ENCODE results near the gene AGBL2. TPM values are rescaled to one million over a fixed set of nuclear protein-coding genes. Genes with fewer than 3 reads are reported as not detected.

The AGBL2 gene
- total RNA-seq, 1 experiment from 2014 or later: 3.0 TPM

GRCh38 chr11:47617417-47617809, 97.8 kb downstream of the AGBL2 start:
- no peak overlapping the region for H3T11ph ChIP-seq (ENCODE audit: low read length)
- H3K27ac Mint-ChIP-seq: no peak overlapping the region
- no peaks in the 10 kb centered on the region for H3K9me3 Mint-ChIP-seq
- no peak overlapping the region for H3K14ac ChIP-seq (ENCODE audit: insufficient read depth, low read length)
- TF ChIP-seq, protein P1, sequence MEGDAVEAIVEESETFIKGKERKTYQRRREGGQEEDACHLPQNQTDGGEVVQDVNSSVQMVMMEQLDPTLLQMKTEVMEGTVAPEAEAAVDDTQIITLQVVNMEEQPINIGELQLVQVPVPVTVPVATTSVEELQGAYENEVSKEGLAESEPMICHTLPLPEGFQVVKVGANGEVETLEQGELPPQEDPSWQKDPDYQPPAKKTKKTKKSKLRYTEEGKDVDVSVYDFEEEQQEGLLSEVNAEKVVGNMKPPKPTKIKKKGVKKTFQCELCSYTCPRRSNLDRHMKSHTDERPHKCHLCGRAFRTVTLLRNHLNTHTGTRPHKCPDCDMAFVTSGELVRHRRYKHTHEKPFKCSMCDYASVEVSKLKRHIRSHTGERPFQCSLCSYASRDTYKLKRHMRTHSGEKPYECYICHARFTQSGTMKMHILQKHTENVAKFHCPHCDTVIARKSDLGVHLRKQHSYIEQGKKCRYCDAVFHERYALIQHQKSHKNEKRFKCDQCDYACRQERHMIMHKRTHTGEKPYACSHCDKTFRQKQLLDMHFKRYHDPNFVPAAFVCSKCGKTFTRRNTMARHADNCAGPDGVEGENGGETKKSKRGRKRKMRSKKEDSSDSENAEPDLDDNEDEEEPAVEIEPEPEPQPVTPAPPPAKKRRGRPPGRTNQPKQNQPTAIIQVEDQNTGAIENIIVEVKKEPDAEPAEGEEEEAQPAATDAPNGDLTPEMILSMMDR (conservative IDR thresholded peaks at IDR 0.05): no peak
- H2BK120ac ChIP-seq (ENCODE audit: low read depth, low read length, poor library complexity, severe bottlenecking): no peak overlapping the region
- H3K4me2 ChIP-seq (ENCODE audit: insufficient read depth, insufficient read length, low read length): no peak overlapping the region
- no CpG with 5 or more reads among the region's 3 CpGs for WGBS (ENCODE audit: extremely low coverage, insufficient read length, low lambda C conversion rate)
- H3K9ac ChIP-seq (ENCODE audit: extremely low read depth, insufficient read length, low read length): no peak overlapping the region
- no peak overlapping the region for H3K4me3 Mint-ChIP-seq
- no peak overlapping the region for H4K5ac ChIP-seq (ENCODE audit: insufficient read length, low read depth, low read length)
- H3K79me1 ChIP-seq (ENCODE audit: insufficient read depth, low read depth, low read length, poor library complexity, severe bottlenecking): no peaks in the 10 kb centered on the region
- no peak for DNase-seq
- no peaks in the 10 kb centered on the region for H3K27me3 Mint-ChIP-seq (ENCODE audit: low read depth)
- H3K9me3 ChIP-seq (ENCODE audit: control insufficient read depth, low read depth, low read length): no peaks in the 10 kb centered on the region
- H3K79me2 ChIP-seq (ENCODE audit: insufficient read depth, low read length): no peaks in the 10 kb centered on the region
- H2AK5ac ChIP-seq (ENCODE audit: insufficient read length, low read length): no peak overlapping the region
- no peak overlapping the region for H4K91ac ChIP-seq (ENCODE audit: insufficient read length, low read depth, low read length)
- H3K4me1 ChIP-seq (ENCODE audit: insufficient read depth, low read length): no peaks in the 10 kb centered on the region
- H2AFZ ChIP-seq (ENCODE audit: low read length): no peak overlapping the region
- no peak overlapping the region for H2BK5ac ChIP-seq (ENCODE audit: insufficient read length, low read length)
- H3K4me1 Mint-ChIP-seq: no peaks in the 10 kb centered on the region
- H4K20me1 ChIP-seq (ENCODE audit: control insufficient read depth, insufficient read depth, insufficient read length): no peaks in the 10 kb centered on the region
- peaks cover 8 to 53% (median 16%) of the 10 kb centered on the region in 3 experiments; a peak in 6 of 7 replicates for H3K36me3 Mint-ChIP-seq (ENCODE audit: insufficient read depth in 1 of 3, low read depth in 3 of 3)
- H3K18ac ChIP-seq (ENCODE audit: insufficient read length, low read depth, low read length): no peak overlapping the region
- no peak overlapping the region for H3K27ac ChIP-seq (ENCODE audit: insufficient read length, low read depth, low read length)
- H3K4ac ChIP-seq (ENCODE audit: low read depth, low read length): no peak overlapping the region
- H3K56ac ChIP-seq (ENCODE audit: insufficient read length, low read depth, low read length): no peak overlapping the region
- no peak overlapping the region for H2BK20ac ChIP-seq (ENCODE audit: low read depth, low read length, poor library complexity, severe bottlenecking)
- H3K23ac ChIP-seq (ENCODE audit: insufficient read length, low read depth, low read length): no peak overlapping the region
- H4K8ac ChIP-seq (replicated peaks; ENCODE audit: insufficient read length, low read depth, low read length): no peak overlapping the region
- no peak overlapping the region for H2BK12ac ChIP-seq (ENCODE audit: insufficient read length, low read depth, low read length)
- no peaks in the 10 kb centered on the region for H3K27me3 ChIP-seq (ENCODE audit: insufficient read depth, low read length)
- H3K23me2 ChIP-seq (ENCODE audit: insufficient read length, low read depth, low read length, poor library complexity, severe bottlenecking): no peaks in the 10 kb centered on the region
- no peak overlapping the region for H2BK15ac ChIP-seq (ENCODE audit: low read depth, low read length)

Measured in H9 (cell line).